ENCODE measurements around the gene VWA8. TPM values are rescaled to one million over a fixed set of nuclear protein-coding genes. Genes with fewer than 3 reads are reported as not detected.

Gene VWA8
- polyA plus RNA-seq, 3 donors = 2.0 to 4.4 (median 3.4) TPM

DNA sequence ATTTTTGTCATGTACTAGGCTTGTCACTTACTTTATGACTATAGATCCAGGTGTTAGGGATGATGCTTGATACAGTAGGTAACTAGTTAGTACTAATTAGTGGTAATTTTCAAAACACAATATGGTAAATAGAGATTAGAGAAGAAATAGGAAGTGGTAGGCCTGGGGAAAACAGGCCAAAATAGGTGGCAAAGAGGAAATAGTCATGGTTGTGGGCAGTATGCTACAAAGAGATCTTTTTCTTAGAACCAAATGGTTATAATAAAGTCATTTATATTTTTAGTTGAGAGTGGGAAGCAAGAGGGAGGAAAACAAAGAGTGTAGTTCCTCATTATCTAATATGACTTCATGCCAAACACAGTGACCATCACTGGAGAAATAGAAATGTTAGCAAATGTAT lies 9.1 kb upstream of the VWA8 start:
- no peak overlapping the region for H2AFZ ChIP-seq (ENCODE audit: insufficient read depth, low read depth, low read length, poor library complexity, severe bottlenecking)
- no peak overlapping the region for H3K9ac ChIP-seq (ENCODE audit: insufficient read depth, low read length, poor library complexity, severe bottlenecking)
- no peaks in the 10 kb centered on the region for H3K79me2 ChIP-seq (ENCODE audit: insufficient read depth, low read length)
- Mint-ChIP-seq H3K4me1 (peaks cover 2% of the 10 kb centered on the region), H3K27ac (no peak overlapping the region), H3K4me3 (no peak overlapping the region), H3K9me3 (peaks cover 0 to 3% (median 0%) of the 10 kb centered on the region in 7 donors), H3K36me3 (no peaks in the 10 kb centered on the region), H3K27me3 (ENCODE audit: low read depth in 3 of 3) (peaks cover 0 to 1% (median 0%) of the 10 kb centered on the region in 3 donors)
- no peak overlapping the region for H3K4me2 ChIP-seq (replicated peaks; ENCODE audit: extremely low read depth, low read length, poor library complexity, severe bottlenecking)
- no peaks in the 10 kb centered on the region for H3K4me1 ChIP-seq (ENCODE audit: control insufficient read depth in 1 of 2, insufficient read depth in 2 of 2, low read length in 2 of 2)
- intact Hi-C loops (cut with micrococcal nuclease) = no loop called here
- H3K36me3 ChIP-seq (replicated peaks in 1 of 2; ENCODE audit: control insufficient read depth in 1 of 2, insufficient read depth in 2 of 2, low read length in 2 of 2) = no peaks in the 10 kb centered on the region
- no peak overlapping the region for H3K4me3 ChIP-seq (replicated peaks in 1 of 3; ENCODE audit: low read depth in 2 of 3, low read length in 3 of 3)
- no peak for DNase-seq
- no peak overlapping the region for H3K27ac ChIP-seq (ENCODE audit: low read depth in 1 of 2, low read length in 2 of 2)
- no peaks in the 10 kb centered on the region for H3K9me3 ChIP-seq (replicated peaks in 1 of 2; ENCODE audit: control insufficient read depth in 1 of 2, insufficient read depth in 1 of 2, low read length in 2 of 2)
- H3K27me3 ChIP-seq (ENCODE audit: control insufficient read depth in 2 of 2, insufficient read depth in 2 of 2, low read length in 2 of 2) = no peaks in the 10 kb centered on the region
- TF ChIP-seq, protein P1, sequence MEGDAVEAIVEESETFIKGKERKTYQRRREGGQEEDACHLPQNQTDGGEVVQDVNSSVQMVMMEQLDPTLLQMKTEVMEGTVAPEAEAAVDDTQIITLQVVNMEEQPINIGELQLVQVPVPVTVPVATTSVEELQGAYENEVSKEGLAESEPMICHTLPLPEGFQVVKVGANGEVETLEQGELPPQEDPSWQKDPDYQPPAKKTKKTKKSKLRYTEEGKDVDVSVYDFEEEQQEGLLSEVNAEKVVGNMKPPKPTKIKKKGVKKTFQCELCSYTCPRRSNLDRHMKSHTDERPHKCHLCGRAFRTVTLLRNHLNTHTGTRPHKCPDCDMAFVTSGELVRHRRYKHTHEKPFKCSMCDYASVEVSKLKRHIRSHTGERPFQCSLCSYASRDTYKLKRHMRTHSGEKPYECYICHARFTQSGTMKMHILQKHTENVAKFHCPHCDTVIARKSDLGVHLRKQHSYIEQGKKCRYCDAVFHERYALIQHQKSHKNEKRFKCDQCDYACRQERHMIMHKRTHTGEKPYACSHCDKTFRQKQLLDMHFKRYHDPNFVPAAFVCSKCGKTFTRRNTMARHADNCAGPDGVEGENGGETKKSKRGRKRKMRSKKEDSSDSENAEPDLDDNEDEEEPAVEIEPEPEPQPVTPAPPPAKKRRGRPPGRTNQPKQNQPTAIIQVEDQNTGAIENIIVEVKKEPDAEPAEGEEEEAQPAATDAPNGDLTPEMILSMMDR (IDR thresholded peaks at IDR 0.05) = no peak
- H4K20me1 ChIP-seq (ENCODE audit: insufficient read depth, low read length) = no peaks in the 10 kb centered on the region

GRCh38 chr13:41969072-41969471 lies 8.2 kb upstream of the VWA8 start:
- H4K20me1 ChIP-seq (ENCODE audit: insufficient read depth, low read length) = no peaks in the 10 kb centered on the region
- Mint-ChIP-seq H3K4me1 (peaks cover 2% of the 10 kb centered on the region), H3K27me3 (ENCODE audit: low read depth in 3 of 3) (peaks cover 0 to 2% (median 1%) of the 10 kb centered on the region in 3 donors), H3K9me3 (peaks cover 0 to 3% (median 0%) of the 10 kb centered on the region in 7 donors), H3K36me3 (no peaks in the 10 kb centered on the region), H3K4me3 (no peak overlapping the region), H3K27ac (no peak overlapping the region)
- no peak overlapping the region for H3K4me3 ChIP-seq (replicated peaks in 1 of 3; ENCODE audit: low read depth in 2 of 3, low read length in 3 of 3)
- H3K27me3 ChIP-seq (ENCODE audit: control insufficient read depth in 2 of 2, insufficient read depth in 2 of 2, low read length in 2 of 2) = no peaks in the 10 kb centered on the region
- no peak overlapping the region for H3K9ac ChIP-seq (ENCODE audit: insufficient read depth, low read length, poor library complexity, severe bottlenecking)
- no peak for DNase-seq
- H3K4me1 ChIP-seq (ENCODE audit: control insufficient read depth in 1 of 2, insufficient read depth in 2 of 2, low read length in 2 of 2) = no peaks in the 10 kb centered on the region
- H2AFZ ChIP-seq (ENCODE audit: insufficient read depth, low read depth, low read length, poor library complexity, severe bottlenecking) = no peak overlapping the region
- H3K9me3 ChIP-seq (replicated peaks in 1 of 2; ENCODE audit: control insufficient read depth in 1 of 2, insufficient read depth in 1 of 2, low read length in 2 of 2) = no peaks in the 10 kb centered on the region
- no peak overlapping the region for H3K4me2 ChIP-seq (replicated peaks; ENCODE audit: extremely low read depth, low read length, poor library complexity, severe bottlenecking)
- intact Hi-C loops (cut with micrococcal nuclease) = no loop called here
- TF ChIP-seq, protein P1 (IDR thresholded peaks at IDR 0.05) = no peak
- WGBS (ENCODE audit: insufficient coverage) = 100% methylated on average over 4 of the region's 4 CpGs
- H3K27ac ChIP-seq (ENCODE audit: low read depth in 1 of 2, low read length in 2 of 2) = no peak overlapping the region
- H3K79me2 ChIP-seq (ENCODE audit: insufficient read depth, low read length) = no peaks in the 10 kb centered on the region
- no peaks in the 10 kb centered on the region for H3K36me3 ChIP-seq (replicated peaks in 1 of 2; ENCODE audit: control insufficient read depth in 1 of 2, insufficient read depth in 2 of 2, low read length in 2 of 2)
